ENCODE measurements around the gene SLX4IP.
A peak's percentile ranks its signal among the peaks of the same experiment; 100 is the strongest.

Gene SLX4IP

DNA sequence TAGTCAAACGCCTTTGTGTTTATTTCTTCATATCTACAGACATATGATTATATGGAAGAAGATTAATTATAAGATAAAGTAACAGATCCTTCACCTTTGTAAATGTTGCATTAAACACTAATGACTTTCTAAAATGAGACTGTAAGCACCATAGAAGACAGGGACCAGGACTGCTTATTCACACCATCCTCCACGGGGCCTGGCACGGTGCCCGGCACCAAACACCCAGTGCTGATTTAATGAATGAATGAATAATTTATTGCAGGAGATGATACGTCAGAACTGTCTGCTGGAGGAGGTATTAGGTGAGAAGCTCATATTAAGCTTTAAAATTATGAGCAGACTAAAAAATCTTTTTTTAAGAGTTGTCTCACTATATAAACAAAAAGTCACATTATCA lies 88.3 kb downstream of the SLX4IP start:
- DNase-seq = no peak

GRCh38 chr20:10524034-10524476 lies 89.0 kb downstream of the SLX4IP start:
- no peak for DNase-seq

GRCh38 chr20:10524643-10525042 lies 89.5 kb downstream of the SLX4IP start:
- no peak for DNase-seq

DNA sequence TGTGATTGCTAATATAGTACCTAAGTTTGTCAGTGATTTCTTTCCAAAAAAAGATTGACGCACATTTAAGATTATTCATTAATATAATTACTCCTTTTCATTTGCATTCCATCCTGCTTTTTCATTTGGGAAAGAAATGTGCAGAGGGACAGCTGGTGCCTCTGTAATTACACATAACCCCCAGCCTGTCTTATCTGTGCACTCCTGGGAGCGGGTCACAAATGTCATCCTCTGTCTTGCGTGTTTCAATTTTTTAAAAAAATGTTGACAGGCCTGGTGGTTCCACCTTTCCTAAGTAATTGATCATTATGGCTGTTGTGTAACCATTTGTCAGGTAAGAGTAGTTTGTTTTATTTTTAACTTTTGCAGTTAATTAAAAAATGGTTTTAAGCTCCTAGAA lies 92.7 kb downstream of the SLX4IP start:
- no peak for DNase-seq

GRCh38 chr20:10530883-10531282 lies 95.8 kb downstream of the SLX4IP start:
- no peak for DNase-seq

GRCh38 chr20:10531848-10532247 lies 96.7 kb downstream of the SLX4IP start:
- DNase-seq = no peak

DNA sequence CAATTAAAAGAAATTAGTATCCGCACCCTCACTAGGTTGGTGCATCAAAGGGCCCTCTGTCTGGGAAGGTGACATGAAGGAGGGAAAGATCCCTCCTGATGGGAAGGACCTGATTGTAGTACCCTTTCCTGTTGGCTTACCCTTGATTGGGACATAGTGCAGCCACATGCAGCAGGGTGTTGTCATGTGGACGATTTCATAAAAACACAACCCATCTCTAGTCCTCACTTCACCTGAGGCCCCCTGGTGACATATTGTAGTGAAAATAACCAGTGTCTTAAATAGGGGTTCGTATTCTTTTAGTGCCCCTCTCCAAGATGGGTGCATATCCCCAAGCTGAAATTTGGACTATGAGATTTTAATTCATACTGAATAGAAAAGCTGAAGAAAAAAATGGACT lies 97.3 kb downstream of the SLX4IP start:
- DNase-seq = no peak

DNA sequence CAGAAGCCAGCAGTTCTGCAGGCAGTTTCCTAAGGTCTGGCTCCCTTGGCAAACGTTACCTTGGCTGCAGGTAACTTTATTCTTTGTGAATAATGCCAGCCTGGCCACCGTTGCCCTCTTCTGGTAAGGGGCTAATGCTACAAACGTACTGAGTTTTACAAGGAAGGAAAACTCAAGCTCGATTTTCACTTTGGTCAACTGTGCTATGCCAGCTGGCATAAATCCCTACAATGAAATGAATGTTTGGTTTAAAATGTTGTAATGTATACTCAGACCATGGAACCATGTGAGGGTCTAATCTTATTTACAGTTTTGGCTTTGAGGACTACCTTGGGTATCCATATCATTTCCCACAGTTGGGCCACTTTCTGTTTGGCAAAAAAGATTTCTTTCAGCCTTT lies 101.4 kb downstream of the SLX4IP start:
- no peak for DNase-seq

DNA sequence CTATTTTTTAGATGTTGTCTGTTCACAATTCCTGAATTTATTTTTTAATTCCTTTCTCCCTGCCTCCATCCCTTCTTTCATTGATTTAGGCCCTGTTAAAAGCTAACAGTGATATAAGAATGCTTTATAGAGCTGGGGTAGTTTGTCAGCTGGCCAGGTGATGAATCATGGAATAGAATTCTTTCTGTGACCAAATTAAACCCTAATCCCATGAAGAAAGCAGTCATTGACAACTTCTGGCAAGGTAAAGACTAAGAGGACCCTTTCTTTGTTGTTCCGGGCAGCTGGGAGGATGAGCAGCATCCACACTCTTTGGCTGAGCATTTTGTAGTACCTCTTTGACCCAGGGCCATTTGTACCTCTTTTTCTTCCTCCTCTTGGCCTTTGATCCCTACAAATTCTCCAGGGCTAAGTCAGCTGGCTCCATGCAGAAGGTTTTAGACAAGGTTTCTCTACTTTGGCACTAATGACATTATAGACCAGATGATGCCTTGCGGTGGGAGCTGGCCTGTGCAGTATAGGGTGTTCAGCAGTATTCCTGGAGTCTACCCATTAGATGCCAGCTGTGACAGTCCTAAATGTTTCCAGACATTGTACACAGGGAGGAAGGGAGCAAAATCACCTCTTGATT lies 102.9 kb downstream of the SLX4IP start:
- no peak for DNase-seq

- DNase-seq = no peak
These were observed 103.7 kb downstream of the SLX4IP start for GRCh38 chr20:10538768-10539167.

GRCh38 chr20:10539818-10540553 lies 104.9 kb downstream of the SLX4IP start:
- DNase-seq = no peak

- DNase-seq = peak; percentile 87 to 98
These were observed 105.8 kb downstream of the SLX4IP start for GRCh38 chr20:10540636-10541493.

GRCh38 chr20:10541668-10542411 lies 106.7 kb downstream of the SLX4IP start:
- no peak for DNase-seq

- DNase-seq = no peak
These were observed 107.3 kb downstream of the SLX4IP start for GRCh38 chr20:10542442-10542841.

GRCh38 chr20:10543480-10543879 lies 108.4 kb downstream of the SLX4IP start:
- DNase-seq = no peak

- DNase-seq = no peak
These were observed 112.4 kb downstream of the SLX4IP start for GRCh38 chr20:10547276-10548114.

DNA sequence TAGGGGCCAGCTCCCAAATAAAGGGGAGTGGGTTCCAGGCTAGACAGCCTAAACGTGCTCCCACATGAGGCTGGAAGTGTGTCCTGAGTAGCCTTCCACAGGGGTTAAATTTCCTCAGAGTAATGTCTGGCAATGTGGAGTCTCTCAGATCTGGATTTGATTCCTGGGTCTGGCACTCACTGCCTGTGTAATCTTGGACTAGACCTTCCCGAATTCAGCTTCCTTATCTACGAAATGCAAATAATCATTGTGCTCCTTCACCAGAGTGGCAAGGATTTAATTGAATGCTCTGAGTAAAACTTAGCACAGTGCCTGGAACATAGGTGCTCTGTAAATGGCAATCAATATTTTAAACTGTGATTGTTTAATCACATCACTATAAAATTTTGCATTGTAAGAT lies 114.4 kb downstream of the SLX4IP start:
- DNase-seq = no peak

DNA sequence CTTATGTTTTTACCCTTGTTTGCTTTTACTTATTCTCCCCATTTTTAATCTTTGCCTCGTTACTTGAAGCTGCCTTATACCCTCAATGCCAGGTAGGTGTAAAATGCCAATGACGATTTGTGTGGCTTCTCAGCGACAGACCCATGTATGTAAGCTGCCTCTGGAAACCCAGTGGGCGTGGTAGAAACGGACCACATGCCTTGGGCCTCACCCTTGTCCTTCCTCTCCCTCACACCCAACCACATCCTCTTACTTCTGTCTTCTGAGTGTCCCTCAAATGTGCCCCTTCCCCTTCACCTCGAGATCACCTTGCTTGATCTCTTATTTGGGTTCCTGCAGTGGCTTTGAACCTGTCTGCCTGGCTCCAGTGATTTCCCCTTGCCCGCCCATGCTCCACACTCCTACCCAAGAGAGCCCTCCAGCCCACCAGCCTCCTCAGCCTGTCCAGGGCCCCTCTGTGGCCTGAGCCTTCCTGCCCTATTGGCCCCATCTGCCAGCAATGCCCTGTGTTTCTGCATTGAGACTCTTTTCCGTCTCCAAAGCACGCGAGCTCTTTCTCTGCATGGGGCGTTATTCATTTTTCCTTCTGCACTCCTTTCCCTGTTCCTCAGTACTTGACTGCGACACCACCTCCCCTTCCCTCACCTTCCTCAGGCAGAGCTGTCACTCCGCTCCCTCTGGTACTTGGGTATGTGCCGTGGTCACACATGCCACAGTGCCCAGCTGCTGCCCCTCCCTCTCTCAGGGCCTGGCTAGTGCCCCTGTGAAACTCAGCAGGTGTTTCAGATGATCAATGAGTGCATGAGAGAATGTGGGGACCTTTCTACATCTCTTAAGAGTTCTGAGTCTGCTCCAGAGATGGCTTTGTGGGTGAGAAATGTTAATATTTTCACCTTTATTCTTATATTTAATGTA lies 115.4 kb downstream of the SLX4IP start:
- peak; percentile 32 to 70 for DNase-seq

DNA sequence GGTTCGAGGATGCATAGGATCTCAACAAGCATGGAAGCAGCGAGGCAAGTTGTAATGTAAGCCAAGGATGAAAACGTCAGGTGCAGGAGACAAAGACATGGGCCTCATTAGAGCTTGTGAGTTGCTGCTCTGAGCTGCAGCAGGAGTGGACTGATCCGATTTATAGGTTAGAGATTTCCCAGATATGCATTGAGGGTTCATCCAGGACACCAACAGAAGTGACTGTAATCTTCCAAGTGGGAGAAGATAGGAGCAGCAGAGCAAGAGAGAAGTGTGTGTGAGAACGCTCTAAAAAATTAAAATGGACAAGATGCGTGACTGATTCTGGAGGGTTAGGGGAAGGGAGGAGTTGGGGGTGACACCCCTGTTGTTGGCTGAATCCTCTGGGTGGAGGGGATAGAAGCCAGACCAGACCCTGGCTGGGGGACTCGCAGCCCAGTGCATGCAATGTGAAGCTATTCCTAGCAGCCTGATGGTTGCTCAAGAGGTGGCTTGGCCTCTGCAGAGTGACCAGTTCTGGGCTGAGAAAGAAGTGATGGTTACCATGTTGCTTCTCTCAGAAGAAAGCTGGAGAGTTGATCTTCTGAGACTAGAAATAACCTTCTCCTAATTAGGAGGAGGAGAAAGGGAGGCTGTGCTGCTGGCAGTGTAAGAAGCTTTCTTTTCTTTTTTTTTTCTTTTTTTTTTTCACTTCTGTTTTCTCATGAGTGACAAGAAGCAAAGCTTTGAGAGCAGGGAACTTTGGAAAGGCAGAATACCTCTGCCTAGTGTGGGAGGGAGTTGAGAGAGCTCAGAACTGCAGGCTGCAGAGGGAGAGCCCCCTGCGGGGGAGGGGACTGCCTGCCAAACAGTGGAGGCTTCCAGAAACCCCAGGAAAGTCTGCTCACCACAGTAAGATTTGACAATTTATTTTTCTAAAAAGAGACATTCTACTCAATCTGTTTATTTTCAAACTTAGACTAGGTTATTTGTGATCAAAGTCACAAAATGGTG lies 116.9 kb downstream of the SLX4IP start:
- peak; percentile 53 to 92 for DNase-seq

All from inflammatory macrophage treated with lipopolysaccharide for 1 hour (primary cell).